ENCODE measurements around the gene CAMTA1. TPM values are rescaled to one million over a fixed set of nuclear protein-coding genes. Genes with fewer than 3 reads are reported as not detected.

The CAMTA1 gene
- polyA plus RNA-seq, 1 donor from 2014 or later: 162 TPM

GRCh38 chr1:7540816-7541215, 755.6 kb downstream of the CAMTA1 start (continued):
- no peak for TF ChIP-seq CTCF (IDR thresholded peaks at IDR 0.05; ENCODE audit: poor library complexity, severe bottlenecking)
- no peak for TF ChIP-seq MXI1 (conservative IDR thresholded peaks at IDR 0.05; ENCODE audit: poor library complexity, severe bottlenecking)
- TF ChIP-seq EP300 (conservative IDR thresholded peaks at IDR 0.05; ENCODE audit: poor library complexity, severe bottlenecking): no peak
- TF ChIP-seq SMC3 (conservative IDR thresholded peaks at IDR 0.05; ENCODE audit: poor library complexity): no peak

DNA sequence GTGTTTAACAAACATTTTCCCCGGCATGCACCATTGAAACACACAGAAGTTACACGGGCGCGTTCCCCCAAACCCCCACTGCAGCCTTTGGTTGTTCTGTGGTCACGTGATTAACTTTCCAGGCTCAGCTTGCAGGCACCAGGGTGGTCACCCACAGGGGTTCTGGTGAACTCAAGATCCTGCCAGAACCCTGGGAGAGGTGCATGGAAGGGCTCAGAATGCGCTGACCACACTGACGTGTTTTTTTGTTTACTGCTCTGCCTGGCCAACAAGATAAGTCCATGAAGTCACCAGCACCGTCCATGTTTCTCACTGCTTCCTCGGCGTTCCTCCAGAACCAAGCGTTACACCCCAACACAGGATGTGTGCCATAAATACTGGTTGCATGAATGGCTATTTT, 756.4 kb downstream of the CAMTA1 start:
- Histone ChIP-seq H3K4me2 (ENCODE audit: low read length) (no peak overlapping the region), H3K27me3 (ENCODE audit: insufficient read depth, low read depth, low read length) (no peaks in the 10 kb centered on the region), H2AFZ (ENCODE audit: low read depth, low read length) (no peak overlapping the region), H3K9me2 (ENCODE audit: insufficient read depth, low read length) (no peaks in the 10 kb centered on the region), H3K9me3 (ENCODE audit: low read length) (no peaks in the 10 kb centered on the region), H3F3A (ENCODE audit: insufficient read depth, low read length, poor library complexity, severe bottlenecking) (no peaks in the 10 kb centered on the region), H4K20me1 (ENCODE audit: insufficient read depth) (no peaks in the 10 kb centered on the region), H3K27ac (ENCODE audit: low read length) (no peak overlapping the region), H3K9ac (ENCODE audit: low read length) (no peak overlapping the region), H3K36me3 (ENCODE audit: insufficient read depth, low read length) (no peaks in the 10 kb centered on the region), H3K4me3 (ENCODE audit: low read length) (no peak overlapping the region), H3K79me2 (replicated peaks; ENCODE audit: insufficient read depth, low read length) (no peaks in the 10 kb centered on the region)
- TF ChIP-seq SMC3 (conservative IDR thresholded peaks at IDR 0.05; ENCODE audit: poor library complexity) (no peak), EP300 (conservative IDR thresholded peaks at IDR 0.05; ENCODE audit: poor library complexity, severe bottlenecking) (no peak), TAF1 (IDR thresholded peaks at IDR 0.05; ENCODE audit: low read depth) (no peak), RAD21 (conservative IDR thresholded peaks at IDR 0.05) (no peak), EZH2 (IDR thresholded peaks at IDR 0.05; ENCODE audit: borderline replicate concordance, insufficient read depth, low read length, poor library complexity, severe bottlenecking) (no peak), MXI1 (conservative IDR thresholded peaks at IDR 0.05; ENCODE audit: poor library complexity, severe bottlenecking) (no peak), REST (IDR thresholded peaks at IDR 0.05; ENCODE audit: borderline replicate concordance) (no peak), CTCF (IDR thresholded peaks at IDR 0.05; ENCODE audit: poor library complexity, severe bottlenecking) (no peak), POLR2AphosphoS5 (IDR thresholded peaks at IDR 0.05) (no peak)

All from neural cell (in vitro differentiated cells).